Smooth muscle cell (in vitro differentiated cells): ENCODE data around the gene CABYR. TPM values are rescaled to one million over a fixed set of nuclear protein-coding genes. Genes with fewer than 3 reads are reported as not detected.

ENCODE experiments used
- DNase-seq: peaks from one replicate; lab custom pipeline; 2025; ENCODE audit not compliant: unreplicated experiment; lab: John Stamatoyannopoulos, UW
- H2AFZ ChIP-seq: fragments of 200-600 bp; sonication (generic); 2 replicates; pipeline ENCODE4 v1.6.0; 2016; ENCODE audit warnings: antibody characterized with exemption, low read depth, mild to moderate bottlenecking
- H3F3A ChIP-seq: fragments of 200-600 bp; sonication (generic); 2 replicates; pipeline ENCODE4 v1.6.0; 2017; ENCODE audit warnings: antibody characterized with exemption, low read depth
- H3K27ac ChIP-seq: fragments of 200-600 bp; sonication (generic); 2 replicates; pipeline ENCODE4 v1.5.1; 2016; ENCODE audit warnings: low read depth, mild to moderate bottlenecking
- H3K27me3 ChIP-seq: fragments of 200-600 bp; sonication (generic); 2 replicates; pipeline ENCODE4 v1.6.1; 2016; ENCODE audit warnings: low read depth, mild to moderate bottlenecking
- H3K36me3 ChIP-seq: fragments of 200-600 bp; sonication (generic); 2 replicates; pipeline ENCODE4 v1.5.1; 2016; ENCODE audit warnings: low read depth
- H3K4me1 ChIP-seq: fragments of 200-600 bp; sonication (generic); 2 replicates; pipeline ENCODE4 v1.5.1; 2016; ENCODE audit warnings: low read depth
- H3K4me2 ChIP-seq: fragments of 200-600 bp; sonication (generic); 2 replicates; pipeline ENCODE4 v1.6.0; 2016; ENCODE audit warnings: mild to moderate bottlenecking
- H3K4me3 ChIP-seq: fragments of 200-600 bp; sonication (generic); 2 replicates; pipeline ENCODE4 v1.5.1; 2016; ENCODE audit warnings: mild to moderate bottlenecking
- H3K79me2 ChIP-seq: fragments of 200-600 bp; sonication (generic); 2 replicates; pipeline ENCODE4 v1.6.0; 2016; ENCODE audit warnings: low read depth, mild to moderate bottlenecking
- H3K9ac ChIP-seq: fragments of 200-600 bp; sonication (generic); 2 replicates; pipeline ENCODE4 v1.6.0; 2016; ENCODE audit warnings: low read depth
- H3K9me3 ChIP-seq: fragments of 200-600 bp; sonication (generic); replicated peaks from 2 replicates; pipeline ENCODE4 v1.5.1; 2016; ENCODE audit warnings: low read depth
- H4K20me1 ChIP-seq: fragments of 200-600 bp; sonication (generic); 2 replicates; pipeline ENCODE4 v1.6.0; 2016; ENCODE audit warnings: low read depth
- WGBS: methylation state at CpG from one replicate; pipeline ENCODE4 v1.1.7; 2016; ENCODE audit warnings: low lambda C conversion rate; 5-methylcytosine and 5-hydroxymethylcytosine counted together
- polyA plus RNA-seq: library from polyadenylated mRNA; unstranded; fragments of >200 nt; fragmentation: Nextera tagmentation; extraction: Ambion mirVana; gene quantifications from 2 replicates; pipeline ENCODE4 v1.2.1, GENCODE V29; 2016
- total RNA-seq: library from RNA; depleted of rRNA; stranded (reverse); fragments of >200 nt; gene quantifications from 2 replicates; pipeline ENCODE4 v1.2.3, GENCODE V29; 2014
- TF ChIP-seq, protein P1 (sequence below): fragments of 200-600 bp; sonication (generic); IDR thresholded peaks from 2 replicates; pipeline ENCODE4 v1.5.1; 2017; ENCODE audit warnings: borderline replicate concordance, mild to moderate bottlenecking, antibody characterized with exemption; ENCODE audit not compliant: insufficient read depth, poor library complexity, severe bottlenecking

The CABYR gene
- total and polyA plus RNA-seq, 2 experiments from 2014 or later, result 4.0 to 7.0 TPM

DNA sequence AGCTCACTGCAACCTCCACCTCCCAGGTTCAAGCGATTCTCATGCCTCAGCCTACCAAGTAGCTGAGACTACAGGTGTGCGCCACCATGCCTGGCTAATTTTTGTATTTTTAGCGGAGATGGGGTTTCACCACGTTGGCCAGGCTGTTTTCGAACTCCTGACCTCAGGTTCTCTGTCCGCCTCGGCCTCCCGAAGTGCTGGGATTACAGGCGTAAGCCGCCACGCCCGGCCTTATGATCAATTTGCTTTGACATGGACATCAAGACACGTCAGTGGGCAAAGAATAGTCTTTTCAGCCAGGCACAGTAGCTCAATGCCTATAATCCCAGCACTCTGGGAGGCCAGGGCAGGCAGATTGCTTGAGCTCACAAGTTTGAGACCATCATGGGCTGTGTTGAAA, 48.0 kb upstream of the CABYR start:
- no peaks in the 10 kb centered on the region for H3K9me3 ChIP-seq
- H3F3A ChIP-seq, result no peaks in the 10 kb centered on the region
- DNase-seq, result no peak
- no peaks in the 10 kb centered on the region for H3K79me2 ChIP-seq
- H3K27me3 ChIP-seq, result no peaks in the 10 kb centered on the region
- H3K9ac ChIP-seq, result no peak overlapping the region
- H3K27ac ChIP-seq, result no peak overlapping the region
- 97% methylated on average over 13 of the region's 13 CpGs for WGBS
- H2AFZ ChIP-seq, result no peak overlapping the region
- TF ChIP-seq, protein P1, sequence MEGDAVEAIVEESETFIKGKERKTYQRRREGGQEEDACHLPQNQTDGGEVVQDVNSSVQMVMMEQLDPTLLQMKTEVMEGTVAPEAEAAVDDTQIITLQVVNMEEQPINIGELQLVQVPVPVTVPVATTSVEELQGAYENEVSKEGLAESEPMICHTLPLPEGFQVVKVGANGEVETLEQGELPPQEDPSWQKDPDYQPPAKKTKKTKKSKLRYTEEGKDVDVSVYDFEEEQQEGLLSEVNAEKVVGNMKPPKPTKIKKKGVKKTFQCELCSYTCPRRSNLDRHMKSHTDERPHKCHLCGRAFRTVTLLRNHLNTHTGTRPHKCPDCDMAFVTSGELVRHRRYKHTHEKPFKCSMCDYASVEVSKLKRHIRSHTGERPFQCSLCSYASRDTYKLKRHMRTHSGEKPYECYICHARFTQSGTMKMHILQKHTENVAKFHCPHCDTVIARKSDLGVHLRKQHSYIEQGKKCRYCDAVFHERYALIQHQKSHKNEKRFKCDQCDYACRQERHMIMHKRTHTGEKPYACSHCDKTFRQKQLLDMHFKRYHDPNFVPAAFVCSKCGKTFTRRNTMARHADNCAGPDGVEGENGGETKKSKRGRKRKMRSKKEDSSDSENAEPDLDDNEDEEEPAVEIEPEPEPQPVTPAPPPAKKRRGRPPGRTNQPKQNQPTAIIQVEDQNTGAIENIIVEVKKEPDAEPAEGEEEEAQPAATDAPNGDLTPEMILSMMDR, result no peak
- H3K36me3 ChIP-seq, result no peaks in the 10 kb centered on the region
- no peaks in the 10 kb centered on the region for H4K20me1 ChIP-seq
- H3K4me2 ChIP-seq, result no peak overlapping the region
- H3K4me1 ChIP-seq, result no peaks in the 10 kb centered on the region
- H3K4me3 ChIP-seq, result no peak overlapping the region

DNA sequence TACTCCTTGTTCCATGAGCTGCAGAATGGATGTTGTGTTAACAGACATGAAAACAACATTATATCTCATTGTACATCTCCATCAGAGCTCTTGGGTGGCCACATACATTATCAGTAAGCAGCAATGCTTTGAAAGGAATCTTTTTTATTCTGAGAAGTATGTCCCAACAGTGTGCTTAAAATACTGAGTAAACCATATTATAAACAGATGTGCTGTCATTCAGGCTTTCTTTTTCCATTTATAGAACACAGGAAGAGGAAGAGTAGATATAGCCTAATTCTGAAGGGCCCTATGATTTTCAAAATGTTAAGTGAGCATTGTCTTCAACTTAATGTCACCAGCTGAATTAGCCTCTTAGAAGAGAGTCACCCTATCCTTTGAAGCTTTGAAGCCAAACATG, 44.3 kb upstream of the CABYR start:
- no peak for DNase-seq
- Histone ChIP-seq H3K27me3 (no peaks in the 10 kb centered on the region), H2AFZ (no peak overlapping the region), H3K36me3 (no peaks in the 10 kb centered on the region), H3K27ac (no peak overlapping the region), H3K4me2 (no peak overlapping the region), H3F3A (no peaks in the 10 kb centered on the region), H3K4me3 (no peak overlapping the region), H3K4me1 (no peaks in the 10 kb centered on the region), H3K9me3 (no peaks in the 10 kb centered on the region), H3K79me2 (no peaks in the 10 kb centered on the region), H3K9ac (no peak overlapping the region), H4K20me1 (no peaks in the 10 kb centered on the region)
- TF ChIP-seq, protein P1, result no peak

DNA sequence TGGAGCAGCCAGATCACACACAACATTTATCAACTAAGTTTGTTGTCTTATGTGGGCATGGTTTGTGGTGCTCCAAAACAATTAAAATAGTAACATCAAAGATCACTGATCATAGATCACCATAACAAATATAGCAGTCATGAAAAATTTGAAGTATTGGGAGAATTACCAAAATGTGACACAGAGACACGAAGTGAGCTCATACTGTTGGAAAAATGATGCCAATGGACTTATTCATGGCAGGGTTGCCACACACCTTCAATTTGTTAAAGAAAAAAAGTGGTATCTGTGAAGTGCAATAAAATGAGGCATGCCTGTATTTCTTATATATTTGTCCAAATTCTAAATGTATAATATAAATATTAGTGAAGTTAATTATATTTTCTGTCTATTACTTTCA, 42.9 kb upstream of the CABYR start:
- TF ChIP-seq, protein P1, result no peak
- Histone ChIP-seq H3K4me3 (no peak overlapping the region), H3K9me3 (no peaks in the 10 kb centered on the region), H3F3A (no peaks in the 10 kb centered on the region), H3K9ac (no peak overlapping the region), H3K79me2 (no peaks in the 10 kb centered on the region), H3K27me3 (no peaks in the 10 kb centered on the region), H3K36me3 (no peaks in the 10 kb centered on the region), H4K20me1 (no peaks in the 10 kb centered on the region), H3K4me2 (no peak overlapping the region), H3K27ac (no peak overlapping the region), H3K4me1 (no peaks in the 10 kb centered on the region), H2AFZ (no peak overlapping the region)
- WGBS, result 88% methylated on average over 1 of the region's 1 CpG
- no peak for DNase-seq

DNA sequence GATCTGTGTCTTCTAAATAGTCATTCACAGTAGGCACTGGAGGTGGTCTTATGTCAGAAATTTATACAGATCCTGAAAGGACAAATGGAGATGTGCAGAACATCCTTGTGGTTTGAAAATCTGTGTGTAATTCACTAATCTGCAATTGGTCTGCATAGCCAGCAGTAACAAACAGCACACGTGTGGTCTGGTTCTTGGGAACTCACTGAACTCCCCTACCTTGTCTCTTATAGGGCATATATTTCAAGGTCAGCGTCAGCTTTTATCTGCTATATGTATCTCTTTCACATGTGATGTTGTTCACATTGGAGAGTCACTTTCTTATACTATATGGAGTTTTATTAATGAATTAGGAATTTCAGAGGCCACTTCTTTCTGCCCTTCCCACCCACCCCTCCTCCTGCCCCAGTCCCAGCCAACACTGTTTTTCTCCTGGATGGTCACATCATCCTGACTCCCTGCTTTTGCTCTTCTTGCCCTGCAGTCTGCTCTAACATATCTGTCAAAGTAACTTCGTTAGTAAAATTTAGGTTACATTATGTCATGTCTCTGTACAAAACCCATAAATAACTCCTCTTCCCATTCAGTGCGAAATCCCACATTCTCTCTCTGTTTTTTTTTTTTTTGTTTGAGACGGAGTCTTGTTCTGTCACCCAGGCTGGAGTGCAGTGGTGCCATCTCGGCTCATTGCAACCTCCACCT, 35.4 kb upstream of the CABYR start:
- Histone ChIP-seq H3K4me3 (no peak overlapping the region), H3K4me1 (no peaks in the 10 kb centered on the region), H2AFZ (no peak overlapping the region), H3K4me2 (no peak overlapping the region), H3K9ac (no peak overlapping the region), H3K36me3 (no peaks in the 10 kb centered on the region), H3K9me3 (no peaks in the 10 kb centered on the region), H3K27ac (no peak overlapping the region), H3K27me3 (no peaks in the 10 kb centered on the region), H3K79me2 (no peaks in the 10 kb centered on the region), H4K20me1 (no peaks in the 10 kb centered on the region), H3F3A (no peaks in the 10 kb centered on the region)
- 74% methylated on average over 6 of the region's 6 CpGs for WGBS
- TF ChIP-seq, protein P1, result no peak
- no peak for DNase-seq
